GM10266 (cell line): ENCODE measurements around the gene ZNF543.
A peak's percentile ranks its signal among the peaks of the same experiment; 100 is the strongest.
"Not testable (repeated sequence)": the region's sequence is repeated elsewhere in the genome, so short reads cannot be mapped to it uniquely, and the experiment has no call there.

Source experiments
- DNase-seq: peaks from one replicate; pipeline ENCODE4 v3.0.0; 2012; ENCODE audit errors: extremely low spot score
- CTCF ChIP-seq: IDR thresholded peaks from 2 replicates; pipeline ENCODE4 v1.5.1; 2012; ENCODE audit warnings: mild to moderate bottlenecking, low read depth; ENCODE audit not compliant: control insufficient read depth, insufficient read depth; ENCODE audit errors: missing control alignments

Gene ZNF543

DNA sequence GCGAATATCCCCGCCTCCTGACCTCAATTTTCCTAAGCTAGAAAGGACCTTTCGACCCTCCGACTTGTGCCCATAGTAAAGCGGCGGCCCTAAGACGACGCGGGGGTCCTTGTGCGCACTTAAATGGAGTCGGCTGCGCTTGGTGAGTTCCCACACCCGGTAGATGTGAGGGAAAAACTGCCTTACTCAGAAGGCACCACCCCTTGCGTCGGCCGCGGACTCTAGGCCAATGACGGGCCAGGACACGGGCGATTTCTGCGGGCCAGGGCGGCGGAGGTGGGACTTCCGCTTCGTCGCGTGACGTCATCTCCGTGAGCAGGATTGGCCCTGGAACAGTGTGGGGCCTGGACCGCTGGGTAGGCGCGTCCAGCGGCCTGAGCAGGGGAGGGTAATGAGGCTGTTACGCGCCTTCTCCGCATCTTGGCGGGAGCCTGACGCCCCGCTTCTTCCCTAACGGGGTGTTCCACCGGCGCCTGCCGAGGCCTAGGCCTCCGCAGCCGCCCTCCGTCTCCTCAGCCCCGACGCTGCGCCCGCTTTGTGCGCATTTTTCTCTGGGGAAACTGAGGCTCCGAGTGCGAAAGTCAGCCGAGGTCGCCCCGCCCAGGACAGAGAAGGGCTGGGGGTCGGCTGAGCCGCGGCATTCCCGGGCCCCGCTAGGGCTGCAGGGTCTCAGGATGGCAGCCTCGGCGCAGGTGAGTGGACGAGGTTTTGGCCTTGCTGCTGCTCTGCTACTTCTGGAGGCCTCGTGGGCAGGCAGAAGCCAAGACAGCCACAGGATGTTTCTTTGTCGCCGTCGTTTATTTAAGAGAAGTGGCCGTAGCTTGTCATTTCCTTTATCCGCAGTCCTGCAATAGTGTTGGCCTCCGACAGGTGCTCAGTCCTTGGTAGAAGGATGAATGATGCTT is at the start of gene ZNF543:
TSS of gene ZNF543 (plus strand) at position 293 of the 905 bp plus-strand sequence. CDS start at position 675, 382 bp downstream.
- no peak for TF ChIP-seq CTCF
- peak; percentile 96 for DNase-seq

- no peak for DNase-seq
- no peak for TF ChIP-seq CTCF
Measured at GRCh38 chr19:57271280-57271679, 49.0 kb upstream of the ZNF543 start.

- TF ChIP-seq CTCF, result no peak
- DNase-seq, result no peak
Measured at GRCh38 chr19:57273014-57273413, 47.3 kb upstream of the ZNF543 start.

- TF ChIP-seq CTCF, result no peak
- no peak for DNase-seq
Measured at GRCh38 chr19:57276430-57276829, 43.8 kb upstream of the ZNF543 start.

- not testable (repeated sequence) for DNase-seq
Measured at GRCh38 chr19:57278481-57278880, 41.8 kb upstream of the ZNF543 start.

- peak; percentile 80 for DNase-seq
- TF ChIP-seq CTCF, result peak; percentile 64
Measured at GRCh38 chr19:57279418-57280164, 40.7 kb upstream of the ZNF543 start.

DNA sequence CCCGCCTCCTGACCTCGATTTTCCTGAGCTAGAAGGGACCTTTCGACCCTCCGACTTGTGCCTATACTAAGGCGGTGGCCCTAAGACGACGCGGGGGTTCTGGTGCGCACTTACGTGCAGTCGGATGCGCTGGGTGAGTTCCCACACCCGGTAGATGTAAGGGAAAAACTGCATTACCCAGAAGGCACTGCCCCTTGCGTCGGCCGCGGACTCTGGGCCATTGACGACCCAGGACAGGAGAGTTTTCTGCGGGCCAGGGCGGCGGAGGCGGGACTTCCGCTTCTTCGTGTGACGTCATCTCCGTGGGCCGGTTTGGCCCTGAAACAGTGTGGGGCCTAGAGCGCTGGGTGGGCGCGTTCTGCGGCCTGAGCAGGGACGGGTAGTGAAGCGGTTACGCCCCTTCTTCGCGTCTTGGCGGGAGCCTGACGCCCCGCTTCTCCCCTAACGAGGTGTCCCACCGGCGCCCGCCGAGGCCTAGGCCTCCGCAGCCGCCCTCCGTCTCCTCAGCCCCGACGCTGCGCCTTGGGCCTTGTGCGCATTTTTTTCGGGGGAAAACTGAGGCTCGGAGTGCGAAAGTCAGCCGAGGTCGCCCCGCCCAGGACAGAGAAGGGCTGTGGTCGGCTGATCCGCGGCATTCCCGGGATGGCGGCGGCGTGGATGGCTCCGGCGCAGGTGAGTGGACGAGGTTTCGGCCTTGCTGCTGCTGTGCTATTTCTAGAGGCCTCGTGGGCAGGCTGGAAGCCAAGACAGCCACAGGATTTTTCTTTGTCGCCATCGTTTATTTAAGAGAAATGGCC is 39.9 kb upstream of the ZNF543 start, which contains the start of gene ZNF460:
TSS of gene ZNF460 (plus strand) at position 321 of the 797 bp plus-strand sequence. CDS start at position 643, 322 bp downstream.
- no peak for TF ChIP-seq CTCF
- DNase-seq, result peak; percentile 88
